B cell (primary cell): ENCODE results near the gene GRN.

Experiments
- CTCF ChIP-seq: fragments of 200-600 bp; IDR thresholded peaks from one replicate; pipeline ENCODE4 v1.8.0; 2022; ENCODE audit warnings: antibody characterized with exemption, mild to moderate bottlenecking
- EZH2 ChIP-seq: IDR thresholded peaks from 2 replicates; pipeline ENCODE4 v1.6.1; 2012; ENCODE audit warnings: borderline replicate concordance, low read depth, mild to moderate bottlenecking, moderate library complexity, low read length; ENCODE audit not compliant: insufficient read depth, poor library complexity, severe bottlenecking

DNA sequence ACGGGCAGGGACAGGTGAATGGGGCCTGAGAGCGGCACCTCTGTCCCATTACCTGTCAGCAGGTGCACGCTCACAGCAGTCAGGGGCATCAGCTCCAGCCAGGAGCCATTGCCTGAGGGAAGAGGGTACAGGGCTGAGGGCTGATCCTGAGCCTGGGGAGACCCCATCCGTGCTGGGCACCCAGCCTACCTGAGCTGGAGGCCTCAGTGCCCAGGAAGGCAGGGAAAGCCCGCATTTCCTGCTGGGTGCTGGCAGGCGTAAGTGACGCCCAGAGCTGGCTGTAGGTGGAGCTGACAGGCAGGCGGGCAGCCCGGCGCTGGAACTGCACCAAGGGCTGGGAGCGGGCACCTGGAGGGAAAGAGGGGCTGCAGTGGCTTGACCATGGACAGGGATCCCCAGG is 11.1 kb downstream of the GRN start:
- TF ChIP-seq CTCF = no peak
- TF ChIP-seq EZH2 = no peak
